ENCODE results near the gene PVALB. TPM values are rescaled to one million over a fixed set of nuclear protein-coding genes. Genes with fewer than 3 reads are reported as not detected.

The PVALB gene
- total and polyA plus RNA-seq, 4 donors, result 0.56 to 3.4 (median 1.1) TPM

DNA sequence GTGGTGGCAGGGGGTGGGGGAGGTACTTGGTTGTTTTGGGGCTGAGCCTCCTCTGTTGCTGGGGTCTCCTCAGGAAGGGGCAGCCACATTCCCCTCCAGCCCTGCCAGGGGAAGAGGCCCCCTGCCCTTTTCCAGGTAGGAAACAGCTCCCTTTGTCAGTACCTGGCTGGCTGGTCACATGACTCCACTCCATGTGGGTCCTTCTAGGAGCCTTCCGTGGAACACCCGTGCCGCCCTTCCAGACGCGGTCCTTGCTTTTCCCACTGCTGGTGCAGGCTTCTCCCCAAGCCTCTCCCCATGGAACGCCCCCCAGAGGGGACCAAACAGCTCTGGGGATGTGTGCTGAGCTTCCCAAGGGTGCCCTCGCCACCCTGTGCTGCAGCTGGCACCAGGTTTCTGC lies 60.8 kb downstream of the PVALB start:
- no peak for DNase-seq (ENCODE audit: low spot score)
- no peaks in the 10 kb centered on the region for H3K9me3 ChIP-seq (ENCODE audit: control insufficient read depth in 4 of 4, low read length in 3 of 4)
- no peak overlapping the region for H3K4me3 ChIP-seq (ENCODE audit: low read depth in 1 of 3, low read length in 3 of 3)
- peaks cover 0 to 4% (median 0%) of the 10 kb centered on the region in 4 donors for H3K27me3 ChIP-seq (ENCODE audit: control insufficient read depth in 4 of 4, insufficient read depth in 4 of 4, low read length in 3 of 4)
- no peaks in the 10 kb centered on the region for H3K4me1 ChIP-seq (ENCODE audit: control insufficient read depth in 4 of 4, insufficient read depth in 4 of 4, low read length in 3 of 4)
- H3K36me3 ChIP-seq (ENCODE audit: control insufficient read depth in 4 of 4, insufficient read depth in 3 of 4, low read depth in 1 of 4, low read length in 3 of 4), result peaks cover 0 to 5% (median 0%) of the 10 kb centered on the region in 4 donors
- no peak overlapping the region for H3K9ac ChIP-seq (ENCODE audit: low read depth in 1 of 2, low read length in 2 of 2)
- 62% methylated on average over 7 of the region's 7 CpGs for WGBS
- no peak overlapping the region for H3K27ac ChIP-seq (ENCODE audit: low read depth in 1 of 2, low read length in 2 of 2)
- TF ChIP-seq FOXA1 (IDR thresholded peaks at IDR 0.05) (no peak), GABPA (IDR thresholded peaks at IDR 0.05 in 1 of 2, conservative IDR thresholded peaks at IDR 0.05 in 1 of 2) (no peak), RXRA (IDR thresholded peaks at IDR 0.05) (no peak), SP1 (IDR thresholded peaks at IDR 0.05) (no peak), EGR1 (IDR thresholded peaks at IDR 0.05; ENCODE audit: low read depth in 2 of 2) (no peak)
- TF ChIP-seq, protein P1, sequence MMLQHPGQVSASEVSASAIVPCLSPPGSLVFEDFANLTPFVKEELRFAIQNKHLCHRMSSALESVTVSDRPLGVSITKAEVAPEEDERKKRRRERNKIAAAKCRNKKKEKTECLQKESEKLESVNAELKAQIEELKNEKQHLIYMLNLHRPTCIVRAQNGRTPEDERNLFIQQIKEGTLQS (IDR thresholded peaks at IDR 0.05), result no peak
- TF ChIP-seq, protein P2, sequence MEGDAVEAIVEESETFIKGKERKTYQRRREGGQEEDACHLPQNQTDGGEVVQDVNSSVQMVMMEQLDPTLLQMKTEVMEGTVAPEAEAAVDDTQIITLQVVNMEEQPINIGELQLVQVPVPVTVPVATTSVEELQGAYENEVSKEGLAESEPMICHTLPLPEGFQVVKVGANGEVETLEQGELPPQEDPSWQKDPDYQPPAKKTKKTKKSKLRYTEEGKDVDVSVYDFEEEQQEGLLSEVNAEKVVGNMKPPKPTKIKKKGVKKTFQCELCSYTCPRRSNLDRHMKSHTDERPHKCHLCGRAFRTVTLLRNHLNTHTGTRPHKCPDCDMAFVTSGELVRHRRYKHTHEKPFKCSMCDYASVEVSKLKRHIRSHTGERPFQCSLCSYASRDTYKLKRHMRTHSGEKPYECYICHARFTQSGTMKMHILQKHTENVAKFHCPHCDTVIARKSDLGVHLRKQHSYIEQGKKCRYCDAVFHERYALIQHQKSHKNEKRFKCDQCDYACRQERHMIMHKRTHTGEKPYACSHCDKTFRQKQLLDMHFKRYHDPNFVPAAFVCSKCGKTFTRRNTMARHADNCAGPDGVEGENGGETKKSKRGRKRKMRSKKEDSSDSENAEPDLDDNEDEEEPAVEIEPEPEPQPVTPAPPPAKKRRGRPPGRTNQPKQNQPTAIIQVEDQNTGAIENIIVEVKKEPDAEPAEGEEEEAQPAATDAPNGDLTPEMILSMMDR (IDR thresholded peaks at IDR 0.05; ENCODE audit: low read depth, low read length, missing input control), result no peak
- TF ChIP-seq, protein P3, sequence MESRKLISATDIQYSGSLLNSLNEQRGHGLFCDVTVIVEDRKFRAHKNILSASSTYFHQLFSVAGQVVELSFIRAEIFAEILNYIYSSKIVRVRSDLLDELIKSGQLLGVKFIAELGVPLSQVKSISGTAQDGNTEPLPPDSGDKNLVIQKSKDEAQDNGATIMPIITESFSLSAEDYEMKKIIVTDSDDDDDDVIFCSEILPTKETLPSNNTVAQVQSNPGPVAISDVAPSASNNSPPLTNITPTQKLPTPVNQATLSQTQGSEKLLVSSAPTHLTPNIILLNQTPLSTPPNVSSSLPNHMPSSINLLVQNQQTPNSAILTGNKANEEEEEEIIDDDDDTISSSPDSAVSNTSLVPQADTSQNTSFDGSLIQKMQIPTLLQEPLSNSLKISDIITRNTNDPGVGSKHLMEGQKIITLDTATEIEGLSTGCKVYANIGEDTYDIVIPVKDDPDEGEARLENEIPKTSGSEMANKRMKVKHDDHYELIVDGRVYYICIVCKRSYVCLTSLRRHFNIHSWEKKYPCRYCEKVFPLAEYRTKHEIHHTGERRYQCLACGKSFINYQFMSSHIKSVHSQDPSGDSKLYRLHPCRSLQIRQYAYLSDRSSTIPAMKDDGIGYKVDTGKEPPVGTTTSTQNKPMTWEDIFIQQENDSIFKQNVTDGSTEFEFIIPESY (IDR thresholded peaks at IDR 0.05), result no peak
- TF ChIP-seq, protein P4, sequence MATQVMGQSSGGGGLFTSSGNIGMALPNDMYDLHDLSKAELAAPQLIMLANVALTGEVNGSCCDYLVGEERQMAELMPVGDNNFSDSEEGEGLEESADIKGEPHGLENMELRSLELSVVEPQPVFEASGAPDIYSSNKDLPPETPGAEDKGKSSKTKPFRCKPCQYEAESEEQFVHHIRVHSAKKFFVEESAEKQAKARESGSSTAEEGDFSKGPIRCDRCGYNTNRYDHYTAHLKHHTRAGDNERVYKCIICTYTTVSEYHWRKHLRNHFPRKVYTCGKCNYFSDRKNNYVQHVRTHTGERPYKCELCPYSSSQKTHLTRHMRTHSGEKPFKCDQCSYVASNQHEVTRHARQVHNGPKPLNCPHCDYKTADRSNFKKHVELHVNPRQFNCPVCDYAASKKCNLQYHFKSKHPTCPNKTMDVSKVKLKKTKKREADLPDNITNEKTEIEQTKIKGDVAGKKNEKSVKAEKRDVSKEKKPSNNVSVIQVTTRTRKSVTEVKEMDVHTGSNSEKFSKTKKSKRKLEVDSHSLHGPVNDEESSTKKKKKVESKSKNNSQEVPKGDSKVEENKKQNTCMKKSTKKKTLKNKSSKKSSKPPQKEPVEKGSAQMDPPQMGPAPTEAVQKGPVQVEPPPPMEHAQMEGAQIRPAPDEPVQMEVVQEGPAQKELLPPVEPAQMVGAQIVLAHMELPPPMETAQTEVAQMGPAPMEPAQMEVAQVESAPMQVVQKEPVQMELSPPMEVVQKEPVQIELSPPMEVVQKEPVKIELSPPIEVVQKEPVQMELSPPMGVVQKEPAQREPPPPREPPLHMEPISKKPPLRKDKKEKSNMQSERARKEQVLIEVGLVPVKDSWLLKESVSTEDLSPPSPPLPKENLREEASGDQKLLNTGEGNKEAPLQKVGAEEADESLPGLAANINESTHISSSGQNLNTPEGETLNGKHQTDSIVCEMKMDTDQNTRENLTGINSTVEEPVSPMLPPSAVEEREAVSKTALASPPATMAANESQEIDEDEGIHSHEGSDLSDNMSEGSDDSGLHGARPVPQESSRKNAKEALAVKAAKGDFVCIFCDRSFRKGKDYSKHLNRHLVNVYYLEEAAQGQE (IDR thresholded peaks at IDR 0.05), result no peak

DNA sequence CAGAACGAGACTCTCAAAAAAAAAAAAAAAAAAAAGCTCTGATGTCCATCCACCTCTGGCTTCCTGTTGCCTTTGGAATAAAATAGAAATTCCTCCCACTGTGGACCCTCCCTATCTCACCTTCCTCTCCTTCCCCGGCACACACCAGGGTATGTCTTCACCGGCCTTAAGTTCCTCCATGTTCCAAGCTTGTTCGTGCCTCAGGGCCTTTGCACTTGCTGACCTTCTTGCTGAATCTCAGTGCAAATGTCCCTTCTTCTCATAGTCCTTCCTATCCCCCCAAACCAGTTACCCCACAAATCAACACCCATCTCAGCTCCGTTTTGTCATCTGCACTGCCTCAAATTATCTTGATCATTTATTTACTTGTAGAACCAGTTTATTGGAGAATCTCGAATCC lies 61.5 kb downstream of the PVALB start:
- Histone ChIP-seq H3K36me3 (ENCODE audit: control insufficient read depth in 4 of 4, insufficient read depth in 3 of 4, low read depth in 1 of 4, low read length in 3 of 4) (no peaks in the 10 kb centered on the region), H3K27me3 (ENCODE audit: control insufficient read depth in 4 of 4, insufficient read depth in 4 of 4, low read length in 3 of 4) (peaks cover 0 to 4% (median 0%) of the 10 kb centered on the region in 4 donors), H3K9me3 (ENCODE audit: control insufficient read depth in 4 of 4, low read length in 3 of 4) (no peaks in the 10 kb centered on the region), H3K4me3 (ENCODE audit: low read depth in 1 of 3, low read length in 3 of 3) (no peak overlapping the region), H3K4me1 (ENCODE audit: control insufficient read depth in 4 of 4, insufficient read depth in 4 of 4, low read length in 3 of 4) (no peaks in the 10 kb centered on the region), H3K9ac (ENCODE audit: low read depth in 1 of 2, low read length in 2 of 2) (no peak overlapping the region), H3K27ac (ENCODE audit: low read depth in 1 of 2, low read length in 2 of 2) (no peak overlapping the region)
- 81% methylated on average over 6 of the region's 6 CpGs for WGBS
- DNase-seq (ENCODE audit: low spot score), result no peak
- no peak for TF ChIP-seq RAD21 (IDR thresholded peaks at IDR 0.05)
- no peak for TF ChIP-seq GABPA (IDR thresholded peaks at IDR 0.05 in 1 of 2, conservative IDR thresholded peaks at IDR 0.05 in 1 of 2)
- no peak for TF ChIP-seq SP1 (IDR thresholded peaks at IDR 0.05)
- TF ChIP-seq, protein P5, sequence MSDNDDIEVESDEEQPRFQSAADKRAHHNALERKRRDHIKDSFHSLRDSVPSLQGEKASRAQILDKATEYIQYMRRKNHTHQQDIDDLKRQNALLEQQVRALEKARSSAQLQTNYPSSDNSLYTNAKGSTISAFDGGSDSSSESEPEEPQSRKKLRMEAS (IDR thresholded peaks at IDR 0.05), result no peak
- no peak for TF ChIP-seq YY1 (IDR thresholded peaks at IDR 0.05)
- TF ChIP-seq EGR1 (IDR thresholded peaks at IDR 0.05; ENCODE audit: low read depth in 2 of 2), result no peak
- no peak for TF ChIP-seq FOXA1 (IDR thresholded peaks at IDR 0.05)
- TF ChIP-seq, protein P4 (IDR thresholded peaks at IDR 0.05), result no peak
- TF ChIP-seq, protein P3 (IDR thresholded peaks at IDR 0.05), result no peak
- TF ChIP-seq, protein P2 (IDR thresholded peaks at IDR 0.05; ENCODE audit: low read depth, low read length, missing input control), result no peak
- TF ChIP-seq JUND (IDR thresholded peaks at IDR 0.05), result no peak
- TF ChIP-seq TAF1 (conservative IDR thresholded peaks at IDR 0.05), result no peak

Data from liver (tissue), 9 donors.